HG02642 (cell line): ENCODE measurements around the gene PRPF4.

ENCODE experiments used
- ATAC-seq: cut with Tn5 transposase; IDR thresholded peaks from one replicate; pipeline ENCODE4 v1.9.1; 2021; ENCODE audit warnings: mild to moderate bottlenecking; ENCODE audit not compliant: unreplicated experiment, poor library complexity

Gene PRPF4

DNA sequence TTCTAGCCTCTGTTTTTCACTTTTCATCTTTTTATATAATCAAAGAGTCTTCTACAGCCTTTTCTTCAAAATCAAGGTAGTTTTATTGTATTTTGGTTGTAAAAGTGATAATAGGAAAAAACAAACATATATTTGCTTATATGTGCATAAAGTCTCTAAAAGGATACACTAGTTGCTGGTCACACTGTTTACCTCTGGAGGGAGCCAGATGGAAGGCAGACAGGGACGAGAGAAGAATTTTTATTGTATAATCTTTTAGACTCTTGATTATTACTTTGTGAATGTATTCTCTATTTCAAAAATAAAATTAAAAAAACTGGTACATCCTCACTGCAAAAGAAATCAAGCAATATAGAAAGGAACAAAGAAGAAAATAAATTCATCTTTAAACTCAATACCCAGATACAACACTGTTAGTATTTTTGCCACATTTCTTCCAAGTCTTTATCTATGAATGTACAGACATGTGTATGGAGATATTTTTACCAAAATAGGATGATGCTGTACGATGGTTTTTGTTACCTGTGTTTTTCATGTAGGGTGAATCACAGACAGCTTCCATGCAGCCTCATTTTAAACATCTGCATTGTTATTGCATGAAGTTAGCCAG lies 33.9 kb downstream of the PRPF4 start:
- no peak for ATAC-seq

DNA sequence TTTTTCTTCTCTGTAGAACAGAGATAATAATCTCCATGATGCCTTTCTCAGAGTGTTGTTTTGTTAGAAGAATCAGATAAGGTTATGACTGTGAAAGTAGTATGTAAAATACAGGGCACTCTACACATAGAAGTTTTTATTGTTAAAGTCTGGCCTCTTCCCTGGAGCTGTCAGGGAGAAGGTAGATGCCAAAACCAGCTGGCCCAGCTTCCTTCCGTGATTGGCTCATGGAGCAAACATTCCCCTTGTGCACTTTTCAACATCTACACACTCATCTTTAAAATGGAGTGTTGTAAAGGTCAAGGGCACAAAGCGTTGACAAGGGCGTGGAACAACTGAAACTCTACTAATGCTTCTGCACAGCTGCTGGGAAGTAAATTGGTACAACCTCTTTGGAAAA lies 35.1 kb downstream of the PRPF4 start:
- ATAC-seq: no peak

DNA sequence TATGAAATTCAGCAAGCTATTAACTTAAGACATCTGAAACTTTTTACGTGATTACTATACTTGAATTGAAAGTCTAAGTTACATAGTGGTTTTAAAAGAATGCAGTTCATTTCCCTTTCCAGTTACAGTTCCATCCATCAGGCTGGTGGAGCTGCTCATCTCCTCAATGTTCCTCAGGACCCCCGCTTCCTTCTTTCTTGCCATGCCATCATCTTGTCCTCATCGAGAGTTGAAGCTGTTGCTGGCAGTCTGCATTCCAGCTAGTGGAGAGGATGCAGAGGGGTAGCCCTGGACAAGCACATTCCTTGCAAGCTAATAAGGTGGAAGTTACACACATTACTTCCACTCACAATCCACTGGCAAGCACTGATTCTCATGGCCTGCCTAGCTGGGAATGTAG lies 36.5 kb downstream of the PRPF4 start:
- ATAC-seq: no peak

DNA sequence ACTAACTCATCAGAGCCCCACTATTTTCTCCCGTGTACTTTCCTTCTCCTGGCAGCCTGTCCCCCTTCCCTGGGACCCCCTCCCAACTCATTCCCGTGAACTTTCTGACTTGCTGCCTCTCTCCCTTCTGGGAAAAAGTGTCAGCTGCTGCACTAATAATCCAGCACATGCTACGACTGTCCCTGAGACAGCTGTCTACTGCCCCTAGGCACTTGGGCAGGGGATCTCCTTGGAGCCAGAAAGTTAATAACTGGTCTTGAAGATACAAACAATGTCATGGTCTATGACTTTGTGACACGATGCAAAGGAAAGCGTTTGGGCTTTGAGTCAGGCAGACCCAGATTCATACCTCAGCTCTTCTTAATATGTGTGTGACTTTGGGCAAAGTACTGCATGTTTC lies 37.8 kb downstream of the PRPF4 start:
- ATAC-seq: no peak

DNA sequence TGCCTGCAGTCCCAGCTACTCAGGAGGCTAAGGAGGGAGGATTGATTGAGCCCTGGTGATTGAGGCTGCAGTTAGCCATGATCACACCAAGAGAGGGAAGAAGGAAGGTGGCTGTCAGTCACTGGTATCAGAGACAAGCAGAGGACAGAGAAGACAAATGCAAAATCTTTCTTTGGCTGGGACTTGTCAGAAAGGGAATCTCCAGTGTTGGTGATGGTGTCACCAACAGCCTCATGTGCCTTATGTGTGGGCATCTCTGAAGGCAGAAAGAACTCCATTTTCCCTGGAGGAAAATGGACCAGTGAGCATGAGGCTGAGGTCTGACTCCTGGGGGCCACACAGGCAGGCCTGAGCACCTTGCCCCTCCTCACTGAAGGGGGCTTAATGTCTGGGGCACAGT lies 39.8 kb downstream of the PRPF4 start:
- no peak for ATAC-seq

DNA sequence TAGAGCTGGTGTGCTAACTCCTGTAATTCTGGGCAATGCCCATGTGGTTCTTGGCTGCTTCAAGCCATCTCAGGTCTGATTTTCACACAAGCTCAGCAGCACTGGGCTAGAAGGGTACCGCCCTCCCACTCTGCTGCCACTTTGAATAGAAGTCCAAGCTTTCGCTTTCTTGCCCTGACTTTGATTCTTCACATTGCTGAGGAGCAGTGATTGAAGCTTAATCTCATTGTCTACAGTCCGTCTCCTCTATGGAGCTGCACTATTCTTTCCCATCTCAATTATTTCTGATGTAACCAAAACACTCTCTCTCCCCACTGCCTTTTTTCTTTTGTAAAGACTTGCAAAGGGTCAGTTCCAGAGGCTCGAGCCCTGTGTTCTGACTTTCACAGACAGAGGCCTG lies 40.6 kb downstream of the PRPF4 start:
- no peak for ATAC-seq

DNA sequence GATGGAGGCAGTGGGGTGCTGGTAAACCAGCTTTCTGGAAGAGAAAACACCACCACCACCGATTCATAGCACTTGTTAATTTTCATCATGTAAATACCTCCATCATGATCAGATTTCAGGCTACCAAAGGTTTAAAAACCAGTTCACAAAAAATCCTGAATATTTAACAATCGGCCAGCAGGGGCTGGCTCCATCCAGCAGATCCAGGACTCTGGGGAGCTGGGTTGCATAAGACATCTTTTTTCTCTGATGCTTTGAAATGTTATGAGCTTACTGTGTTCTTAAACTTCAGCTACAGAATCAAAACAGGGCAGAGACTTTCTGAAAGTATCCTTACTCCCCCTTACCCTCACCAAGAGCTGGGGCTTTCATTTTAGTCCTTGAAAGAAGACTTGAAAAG lies 42.3 kb downstream of the PRPF4 start:
- ATAC-seq: no peak

DNA sequence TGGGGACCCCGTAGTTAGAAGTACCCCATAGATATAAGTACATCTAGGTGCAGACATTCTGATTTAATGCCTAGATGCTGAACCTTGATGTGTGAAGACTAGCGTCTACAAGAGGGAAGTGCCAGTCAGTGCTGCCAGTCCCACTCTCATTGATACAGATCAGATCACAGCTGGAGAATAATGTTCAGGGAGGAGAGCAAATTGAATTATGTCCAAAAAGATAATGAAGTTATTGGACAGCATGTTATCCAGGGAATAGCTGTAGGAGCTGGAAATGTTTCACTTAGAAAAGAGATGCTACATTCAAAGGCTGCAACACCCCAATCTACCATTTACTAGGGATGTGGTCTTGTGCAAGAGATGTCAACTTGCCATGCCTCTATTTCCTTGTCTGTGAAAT lies 43.6 kb downstream of the PRPF4 start:
- no peak for ATAC-seq

DNA sequence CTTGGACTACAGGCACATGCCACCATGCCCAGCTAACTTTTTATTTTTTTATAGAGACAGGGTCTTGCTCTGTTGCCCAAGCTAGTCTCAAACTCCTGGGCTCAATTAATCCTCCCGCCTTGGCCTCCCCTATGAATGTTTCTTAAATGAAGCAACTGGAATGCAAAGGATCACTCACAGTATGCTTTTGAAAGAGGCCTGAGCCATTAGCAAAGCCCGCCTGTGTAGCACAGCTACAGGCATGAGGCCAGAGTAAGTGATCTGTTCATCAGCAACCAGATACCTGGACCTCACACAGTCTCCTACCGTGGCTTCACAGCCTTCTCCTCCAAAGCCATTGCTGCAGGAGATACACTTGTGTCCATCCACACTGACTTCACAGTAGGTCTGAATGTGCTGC lies 44.6 kb downstream of the PRPF4 start:
- no peak for ATAC-seq

DNA sequence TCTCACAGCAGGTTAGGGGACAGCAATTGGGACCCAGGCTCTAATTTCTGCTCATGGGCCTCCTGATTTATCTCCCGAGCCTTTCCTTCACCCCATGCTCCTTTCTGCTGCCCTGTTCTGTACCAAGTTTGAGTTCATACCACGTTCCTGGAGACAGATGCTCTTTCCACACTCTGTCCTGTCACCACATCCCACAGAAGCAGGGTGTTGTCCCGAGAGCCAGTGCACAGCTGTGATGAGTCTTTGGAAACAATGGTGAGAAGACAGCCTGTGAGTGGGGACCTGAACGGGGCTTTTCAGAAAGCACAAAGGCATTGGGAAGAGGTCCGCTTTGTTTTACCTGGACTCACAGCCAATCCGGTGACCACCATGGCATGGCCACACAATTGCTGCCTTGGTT lies 47.2 kb downstream of the PRPF4 start:
- no peak for ATAC-seq

DNA sequence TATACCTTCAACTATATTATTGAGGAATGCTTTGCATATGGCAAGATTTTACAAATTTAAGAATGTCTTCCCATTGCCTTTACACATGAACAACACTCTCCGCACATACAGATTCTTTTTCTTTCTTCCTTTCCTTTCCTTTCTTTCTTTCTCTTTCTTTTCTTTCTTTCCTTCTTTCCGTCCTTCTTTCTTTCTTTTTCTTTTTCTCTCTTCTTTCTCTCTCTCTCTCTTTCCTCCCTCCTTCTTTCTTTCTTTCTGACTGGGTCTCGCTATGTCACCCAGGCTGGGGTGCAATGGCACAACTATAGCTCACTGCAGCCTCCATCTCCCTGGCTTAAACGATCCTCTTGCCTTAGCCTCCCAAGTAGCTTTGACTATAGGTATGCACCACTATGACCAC lies 50.8 kb downstream of the PRPF4 start:
- ATAC-seq: no peak

DNA sequence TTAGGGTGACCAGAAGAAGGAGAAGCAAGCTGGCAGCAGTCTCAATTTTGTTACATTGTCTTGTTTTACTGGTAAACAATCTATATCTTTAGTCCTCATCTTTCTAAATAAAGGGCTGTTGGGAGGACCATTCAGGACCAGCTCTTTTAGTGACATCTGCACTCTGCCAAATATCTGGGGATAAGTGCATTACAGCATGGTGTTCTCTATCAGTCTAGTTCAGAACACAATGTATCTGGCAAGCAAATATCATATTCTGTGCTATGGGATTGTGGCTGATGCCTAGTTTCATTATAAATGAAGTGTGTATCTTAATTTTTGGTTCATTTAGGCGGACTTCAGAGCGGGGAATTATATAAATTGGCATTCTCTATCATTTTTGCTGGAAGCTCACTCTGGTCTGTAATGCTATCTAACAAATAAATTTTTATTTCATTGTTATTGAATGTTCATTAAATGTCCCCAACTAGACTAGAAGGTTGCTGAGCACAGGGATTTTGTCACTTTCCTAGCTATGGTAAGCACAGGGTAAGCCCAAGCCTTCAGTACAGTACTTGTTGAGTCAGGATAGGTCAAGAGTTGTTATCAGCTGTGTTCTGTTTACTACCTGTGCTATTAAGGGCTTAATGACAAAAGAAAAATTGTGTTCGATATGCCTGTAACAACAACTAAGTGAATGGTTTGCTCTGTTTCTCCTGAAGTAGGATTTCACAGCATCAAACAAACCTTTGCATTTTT lies 52.8 kb downstream of the PRPF4 start:
- ATAC-seq: no peak

DNA sequence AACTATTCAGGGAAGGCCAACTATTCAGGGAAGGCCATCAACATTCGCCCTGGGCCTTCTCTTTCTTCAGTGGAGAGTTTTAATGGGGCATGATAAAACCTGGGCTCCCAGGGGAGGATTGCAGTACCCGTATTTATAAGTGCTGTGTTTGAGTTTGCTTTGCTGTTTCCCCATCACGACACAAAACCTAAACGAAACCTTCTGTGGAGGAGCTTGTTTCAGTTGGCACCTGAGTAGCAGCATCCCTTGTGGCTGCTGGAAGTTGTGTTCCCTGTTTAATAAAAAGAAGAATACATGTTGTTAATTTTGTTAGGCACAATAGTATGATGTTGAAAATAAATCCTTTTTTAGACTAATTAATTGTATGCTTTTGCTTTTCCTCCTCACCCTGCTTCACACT lies 56.3 kb downstream of the PRPF4 start:
- no peak for ATAC-seq

DNA sequence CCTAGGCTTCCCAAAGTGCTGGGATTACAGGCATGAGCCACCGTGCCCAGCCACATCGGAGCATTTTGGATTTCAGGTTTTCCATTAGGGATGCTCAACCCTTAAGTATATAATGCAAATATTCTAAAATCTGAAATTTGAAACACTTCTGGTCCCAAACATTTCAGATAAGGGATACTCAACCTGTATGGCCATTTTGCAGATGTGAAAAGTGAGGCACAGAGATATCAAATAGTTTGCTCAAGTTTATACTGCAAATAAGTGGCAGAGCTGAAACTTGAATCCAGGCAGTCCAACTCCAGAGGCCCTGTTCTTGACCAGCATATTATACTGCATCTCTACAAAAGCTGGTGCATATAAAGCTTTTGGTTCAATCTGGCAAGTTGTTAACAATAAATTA lies 62.3 kb downstream of the PRPF4 start:
- no peak for ATAC-seq

DNA sequence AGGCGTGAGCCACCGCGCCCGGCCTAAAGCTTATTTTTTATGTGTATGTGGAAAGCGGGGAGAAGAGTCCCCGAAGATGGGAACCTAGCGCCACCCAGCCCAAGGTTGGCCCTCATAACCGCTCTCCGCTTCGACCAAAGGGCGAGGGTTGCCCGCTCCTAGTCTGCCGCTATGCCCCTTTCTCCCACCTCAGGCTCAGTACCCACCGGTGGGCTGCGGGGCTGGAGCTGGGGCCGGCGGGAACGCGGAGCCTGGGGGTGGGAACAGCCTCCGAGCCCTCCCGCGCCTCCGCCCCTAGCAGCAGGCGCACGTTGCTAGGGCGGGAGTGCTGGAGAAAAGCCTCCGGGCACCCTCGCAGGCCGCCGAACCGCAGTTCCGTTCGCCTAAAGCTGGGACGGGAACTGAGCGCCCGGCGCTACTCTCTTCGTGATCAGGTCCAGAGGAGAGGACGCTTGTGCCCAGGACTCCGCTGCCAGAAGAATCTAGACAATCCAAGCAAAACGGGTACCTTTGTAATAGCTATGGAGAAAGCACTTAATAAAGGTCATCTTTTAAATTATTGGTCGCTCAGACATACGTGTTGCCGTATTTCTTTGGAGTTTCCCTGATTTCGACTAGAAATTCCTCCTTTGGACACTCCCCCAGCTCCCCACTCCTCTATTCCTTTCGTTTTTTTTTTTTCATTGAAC lies 64.7 kb downstream of the PRPF4 start, which contains the start of gene WDR31:
WDR31 (minus strand) TSS at position 265 of the 689 bp plus-strand sequence. CDS start 8,253 bp downstream, outside the sequence.
- ATAC-seq: peak; percentile 99

DNA sequence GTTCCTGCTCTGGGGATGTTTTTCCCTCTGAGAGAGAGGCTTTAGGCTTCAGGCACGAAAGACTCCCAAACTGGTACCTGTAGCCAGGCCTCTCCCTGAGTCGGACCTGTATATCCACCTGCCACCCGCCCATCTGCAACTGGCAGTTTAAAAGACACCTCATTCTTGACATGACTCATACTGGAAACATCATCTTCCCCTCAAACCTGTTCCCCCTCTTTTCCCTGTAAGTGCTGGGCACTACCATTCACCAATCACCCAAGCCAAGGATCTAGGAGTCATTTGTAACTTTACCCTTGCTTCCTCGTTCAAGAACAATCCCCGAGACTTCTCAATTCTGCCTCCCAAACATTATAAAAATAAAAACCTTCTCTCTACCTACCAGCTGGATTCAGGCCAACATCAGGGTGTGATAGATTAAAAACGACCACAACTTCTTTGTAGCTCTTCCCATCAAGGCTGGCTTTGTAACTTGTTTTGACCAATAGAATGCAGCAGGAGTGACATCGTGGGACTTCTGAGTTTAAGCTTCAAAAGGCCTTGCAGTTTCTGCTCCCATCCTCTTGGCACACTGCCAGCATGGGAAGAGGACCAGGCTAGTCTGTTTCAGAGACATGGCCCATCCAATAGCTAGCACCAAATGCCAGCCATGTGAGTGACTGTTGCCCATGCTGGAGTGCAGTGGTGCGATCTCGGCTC lies 66.4 kb downstream of the PRPF4 start:
- ATAC-seq: no peak
